GM03348 (cell line): ENCODE data around the gene C18orf54.
"Not testable (repeated sequence)": the region's sequence is repeated elsewhere in the genome, so short reads cannot be mapped to it uniquely, and the experiment has no call there.

ENCODE experiments used
- DNase-seq: peaks from one replicate; pipeline ENCODE4 v3.0.0; 2012; ENCODE audit warnings: low spot score

The C18orf54 gene

DNA sequence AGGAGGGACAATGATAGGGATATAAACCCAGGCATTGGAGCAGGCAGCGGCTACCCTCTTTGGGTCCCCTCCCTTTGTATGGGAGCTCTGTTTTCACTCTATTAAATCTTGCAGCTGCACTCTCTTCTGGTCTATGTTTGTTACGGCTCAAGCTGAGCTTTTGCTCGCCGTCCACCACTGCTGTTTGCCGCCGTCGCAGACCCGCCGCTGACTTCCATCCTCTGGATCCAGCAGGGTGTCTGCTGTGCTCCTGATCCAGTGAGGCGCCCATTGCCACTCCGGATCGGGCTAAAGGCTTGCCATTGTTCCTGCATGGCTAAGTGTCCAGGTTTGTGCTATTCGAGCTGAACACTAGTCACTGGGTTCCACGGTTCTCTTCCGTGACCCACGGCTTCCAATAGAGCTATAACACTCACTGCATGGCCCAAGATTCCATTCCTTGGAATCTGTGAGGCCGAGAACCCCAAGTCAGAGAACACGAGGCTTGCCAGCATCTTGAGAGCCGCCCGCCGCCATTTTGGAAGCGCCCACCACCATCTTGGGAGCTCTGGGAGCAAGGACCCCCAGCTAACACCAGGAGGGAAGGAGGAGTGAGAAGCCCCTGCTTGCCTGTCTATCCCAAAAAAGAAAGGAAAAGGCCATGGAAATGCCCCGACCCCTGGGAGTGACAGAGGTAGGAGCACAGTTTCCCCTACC lies 29.2 kb downstream of the C18orf54 start:
- DNase-seq = not testable (repeated sequence)

DNA sequence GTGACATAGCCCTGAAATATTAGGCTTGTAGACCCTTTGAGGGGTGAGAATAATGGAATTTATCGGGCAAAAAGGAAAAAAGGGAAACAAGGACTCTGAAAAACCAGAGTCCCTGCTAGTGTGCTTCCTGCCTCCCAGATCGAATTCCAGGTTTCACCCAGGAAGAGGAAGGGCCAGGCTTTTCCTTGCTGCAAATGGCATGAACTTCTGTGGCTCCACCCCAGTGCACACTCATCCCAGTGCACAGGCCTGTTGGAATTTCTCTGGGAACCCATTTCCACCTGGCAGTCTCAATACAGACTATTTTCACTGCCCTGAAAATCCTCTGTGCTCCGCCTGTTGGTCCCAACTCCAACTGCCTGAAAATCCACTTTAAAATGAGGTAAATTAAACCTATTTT lies 29.9 kb downstream of the C18orf54 start:
- DNase-seq = no peak

DNA sequence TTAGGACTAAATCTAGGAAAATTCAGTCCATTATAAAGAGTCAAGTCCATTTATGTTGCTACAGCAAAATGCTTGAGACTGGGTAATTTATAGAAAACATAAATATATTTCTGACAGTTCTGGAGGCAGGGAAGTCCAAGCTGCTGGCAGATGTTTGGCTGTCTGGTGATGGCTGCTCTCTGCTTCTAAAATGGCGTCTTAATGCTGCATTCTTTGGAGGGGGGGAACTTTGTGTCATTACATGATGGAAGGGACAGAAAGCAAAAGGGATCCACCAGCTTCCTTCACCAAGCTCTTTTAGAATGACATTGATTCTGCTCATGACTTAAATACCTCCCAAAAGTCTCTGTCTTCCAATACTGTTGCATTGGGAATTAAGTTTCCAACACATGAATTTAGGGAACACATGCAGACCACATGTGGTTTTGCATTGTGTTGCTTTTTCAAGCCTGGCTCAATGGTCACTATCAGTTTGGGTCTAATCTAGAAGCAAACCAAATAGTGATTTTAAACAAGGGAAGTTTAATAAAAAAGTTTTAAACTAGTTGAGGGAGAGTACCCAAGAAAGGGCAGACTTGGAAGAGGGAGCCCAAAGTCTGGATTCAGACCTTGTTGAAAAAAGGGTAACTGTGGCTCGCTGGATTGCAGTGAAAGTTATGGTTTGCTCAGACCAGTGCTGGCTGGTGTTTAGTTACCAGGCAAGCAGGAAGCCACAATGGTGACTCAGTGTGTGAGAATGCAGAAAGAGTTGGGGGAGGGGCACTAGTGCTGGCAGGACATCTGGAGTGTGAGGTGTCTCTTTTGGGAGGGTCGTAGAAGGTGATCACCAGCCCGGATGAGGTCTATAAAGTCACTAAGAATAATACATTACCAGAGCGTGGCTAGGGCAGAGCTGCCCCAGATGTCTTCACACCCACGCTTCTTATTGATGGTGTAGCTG lies 30.8 kb downstream of the C18orf54 start:
- peak; percentile 64 for DNase-seq

DNA sequence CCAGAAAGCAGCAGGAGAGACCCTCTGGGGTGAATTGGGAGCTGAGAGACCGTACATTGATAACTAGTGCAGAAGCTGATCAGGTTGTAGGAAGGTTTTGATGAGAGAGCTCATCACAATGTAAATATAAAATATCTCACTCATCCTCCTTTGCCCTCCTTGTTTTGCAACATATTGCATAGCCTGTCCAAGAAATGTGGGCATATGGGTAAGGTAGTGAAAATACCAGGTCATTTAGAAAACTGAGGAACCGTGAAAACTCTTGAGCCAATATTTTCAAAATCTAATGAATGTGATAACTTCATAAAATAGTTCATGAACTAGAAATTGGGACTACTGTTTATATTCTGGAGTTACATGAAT lies 31.4 kb downstream of the C18orf54 start:
- DNase-seq = no peak

DNA sequence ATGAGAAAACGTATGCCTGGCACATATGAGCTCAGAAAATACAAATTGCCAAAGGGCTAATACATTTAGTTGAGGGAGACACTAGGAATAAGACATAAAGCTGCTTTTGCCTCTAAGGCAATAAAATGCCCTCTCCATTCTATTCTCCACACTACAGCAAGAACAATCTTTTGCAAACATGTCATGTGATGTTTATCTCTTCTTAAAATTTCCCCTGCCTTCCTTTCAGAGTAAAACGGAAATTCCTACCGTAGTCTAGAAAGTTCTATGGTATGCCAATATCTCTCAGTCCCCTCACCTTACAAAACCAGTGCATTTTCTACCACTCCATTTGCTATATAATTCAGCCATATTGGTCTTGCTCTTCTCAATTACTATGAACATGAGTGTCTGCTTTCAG lies 33.1 kb downstream of the C18orf54 start:
- DNase-seq = no peak

DNA sequence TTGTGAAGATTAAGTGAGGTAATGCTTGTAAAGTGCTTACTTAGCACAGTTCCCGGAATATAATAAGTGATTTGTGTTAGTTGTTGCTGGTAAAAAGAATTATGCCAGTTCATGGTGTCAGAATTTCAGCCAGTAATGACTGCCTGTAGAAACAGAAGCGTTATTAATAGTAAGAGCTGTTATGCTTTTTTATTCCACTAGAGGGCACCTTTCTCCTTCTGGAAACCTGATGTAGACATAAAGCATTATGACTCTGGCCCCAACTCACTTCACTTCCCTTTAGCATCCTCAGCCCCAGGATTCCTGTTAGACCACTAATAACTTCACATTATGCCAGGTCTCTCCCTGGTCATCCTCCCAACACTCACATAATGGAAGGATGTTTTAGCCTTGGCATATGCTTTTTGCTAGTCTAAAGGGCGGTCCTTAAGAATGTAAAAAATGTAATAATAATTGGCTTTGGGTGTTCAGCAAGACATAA lies 34.9 kb downstream of the C18orf54 start:
- peak; percentile 67 for DNase-seq

DNA sequence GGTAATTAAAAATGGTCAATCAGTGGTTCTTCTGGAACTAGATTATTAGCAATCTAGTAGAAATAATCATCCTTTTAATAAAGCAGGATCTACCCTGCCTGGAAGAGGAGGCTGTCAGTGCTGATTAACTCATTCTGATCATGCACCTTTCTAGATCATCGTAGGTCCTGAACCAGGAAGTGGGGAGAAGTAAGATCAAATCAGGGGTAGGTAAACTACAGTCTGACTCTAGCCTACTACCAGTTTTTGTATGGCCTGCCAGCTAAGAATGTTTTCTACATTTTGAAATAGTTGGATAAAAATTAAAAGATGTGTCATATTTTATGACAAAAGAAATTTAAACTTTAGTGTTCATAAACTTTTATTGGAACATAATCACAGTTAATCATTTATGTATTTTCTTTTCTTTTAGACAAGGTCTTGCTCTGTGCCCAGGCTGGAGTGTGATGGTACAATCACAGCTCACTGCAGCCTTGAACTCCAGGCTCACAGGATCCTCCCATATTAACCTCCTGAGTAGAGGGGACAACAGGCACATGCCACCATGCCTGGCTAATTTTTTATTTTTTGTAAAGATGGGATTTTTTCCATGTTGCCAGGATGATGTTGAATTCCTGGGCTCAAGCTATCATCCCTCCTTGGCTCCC lies 36.1 kb downstream of the C18orf54 start:
- no peak for DNase-seq

DNA sequence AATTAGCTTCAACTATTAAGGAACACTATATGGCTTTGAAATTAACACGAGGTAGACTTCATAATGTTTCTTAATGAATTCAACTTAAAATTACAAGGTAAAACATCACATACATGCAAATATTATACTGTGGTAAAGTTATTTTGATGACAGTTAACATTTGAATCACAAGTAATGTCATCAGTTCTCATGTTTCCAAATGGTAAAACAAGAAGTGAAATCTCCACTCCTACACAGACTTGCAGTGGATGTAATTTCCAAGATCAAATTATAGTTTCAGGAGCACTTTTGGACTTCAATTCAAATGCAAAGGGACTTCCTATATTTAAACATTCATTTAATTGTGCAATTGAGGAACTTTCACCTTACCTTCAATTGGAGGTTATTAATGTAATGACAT lies 39.1 kb downstream of the C18orf54 start:
- no peak for DNase-seq

DNA sequence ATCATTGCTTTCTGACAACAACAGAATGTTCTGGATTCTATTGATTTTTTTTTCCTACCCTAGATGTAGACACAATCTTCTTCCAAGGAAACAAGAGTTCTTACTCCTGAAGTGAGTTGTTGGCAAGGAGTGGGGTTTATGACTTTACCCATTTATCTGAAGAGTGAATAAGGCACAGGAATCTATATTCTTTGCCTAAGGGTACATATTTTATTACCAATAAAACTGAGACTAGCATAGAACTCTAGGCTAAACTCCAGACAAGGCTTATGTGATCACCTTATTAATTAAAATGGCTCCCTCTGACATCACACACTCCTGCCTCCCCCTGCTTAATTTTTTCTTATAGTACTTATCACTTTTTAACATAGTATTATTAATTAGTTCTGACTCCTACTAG lies 47.6 kb downstream of the C18orf54 start:
- DNase-seq = no peak

DNA sequence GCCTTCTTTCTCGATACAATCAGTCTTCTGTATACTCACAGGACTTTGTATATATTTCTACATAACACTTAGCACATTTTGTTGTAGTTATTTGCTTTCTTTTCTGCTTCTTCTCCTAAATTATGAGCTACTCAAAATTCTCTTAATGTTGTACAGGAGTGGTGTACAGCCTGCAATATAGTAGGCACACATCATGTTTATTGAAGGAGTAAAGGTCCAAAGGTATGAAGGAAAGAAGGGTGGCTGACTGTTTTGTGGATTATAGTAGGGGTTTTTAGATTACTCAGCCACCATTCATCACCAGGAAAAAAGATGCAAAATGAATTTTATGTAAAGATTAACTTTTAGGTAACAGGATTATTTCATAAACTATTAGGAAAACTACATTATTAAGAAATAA lies 54.1 kb downstream of the C18orf54 start:
- DNase-seq = no peak

DNA sequence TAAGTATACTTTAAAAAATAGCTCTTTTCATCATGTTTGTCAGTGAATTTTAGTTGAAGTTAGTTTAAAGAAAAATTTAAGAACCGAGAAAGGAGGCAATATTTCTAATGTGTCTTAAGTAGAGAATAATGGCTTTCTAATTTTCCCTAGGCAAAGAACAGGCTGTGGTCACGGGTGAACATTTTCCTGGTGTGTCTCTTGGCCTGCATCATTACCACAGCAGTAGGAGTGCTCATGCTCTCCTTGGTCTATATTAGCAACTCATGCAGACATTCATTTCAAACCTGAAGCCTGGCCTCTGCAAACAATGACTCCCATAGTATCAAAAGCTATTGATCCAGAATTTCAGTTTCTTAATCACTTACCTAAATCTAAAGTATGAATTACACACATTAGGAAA lies 57.4 kb downstream of the C18orf54 start:
- no peak for DNase-seq

DNA sequence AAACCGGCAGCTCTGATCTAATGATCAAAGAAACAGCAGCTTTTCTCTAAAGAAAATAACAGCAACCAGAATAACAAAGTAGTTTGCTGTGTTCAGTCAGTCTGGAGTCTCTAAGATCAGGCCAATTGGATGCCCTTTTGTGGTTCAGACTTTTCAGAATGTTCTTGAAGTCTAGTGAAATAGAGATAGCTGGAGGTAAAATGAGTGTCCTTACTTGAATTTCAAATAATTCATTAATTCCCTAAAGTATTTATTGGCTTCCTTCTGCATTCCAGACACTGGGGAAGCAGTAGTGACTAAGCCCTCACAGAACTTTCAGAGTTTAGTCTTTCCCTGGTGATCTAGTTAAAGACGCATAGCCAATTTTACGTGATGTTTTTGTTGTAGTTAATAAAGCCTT lies 58.7 kb downstream of the C18orf54 start:
- DNase-seq = peak; percentile 39

DNA sequence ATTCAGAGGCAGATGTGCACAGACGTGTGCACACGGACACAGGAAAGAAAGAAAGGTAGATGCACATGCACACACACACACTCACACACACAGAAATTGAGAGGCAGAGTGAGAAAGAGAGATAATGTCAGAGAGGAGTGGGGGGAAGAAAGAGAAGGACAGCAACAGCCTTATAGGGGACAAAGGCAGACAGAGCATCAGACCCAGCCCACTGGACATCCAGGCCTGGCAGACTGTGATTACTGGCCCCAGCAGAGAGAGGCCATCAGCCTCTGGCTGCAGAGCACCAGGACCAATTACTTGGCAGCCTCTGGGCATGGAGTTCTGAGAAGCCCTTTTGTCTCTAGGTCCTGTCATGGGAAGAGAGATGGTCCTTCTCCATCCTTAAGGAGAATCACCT lies 66.1 kb downstream of the C18orf54 start:
- no peak for DNase-seq

DNA sequence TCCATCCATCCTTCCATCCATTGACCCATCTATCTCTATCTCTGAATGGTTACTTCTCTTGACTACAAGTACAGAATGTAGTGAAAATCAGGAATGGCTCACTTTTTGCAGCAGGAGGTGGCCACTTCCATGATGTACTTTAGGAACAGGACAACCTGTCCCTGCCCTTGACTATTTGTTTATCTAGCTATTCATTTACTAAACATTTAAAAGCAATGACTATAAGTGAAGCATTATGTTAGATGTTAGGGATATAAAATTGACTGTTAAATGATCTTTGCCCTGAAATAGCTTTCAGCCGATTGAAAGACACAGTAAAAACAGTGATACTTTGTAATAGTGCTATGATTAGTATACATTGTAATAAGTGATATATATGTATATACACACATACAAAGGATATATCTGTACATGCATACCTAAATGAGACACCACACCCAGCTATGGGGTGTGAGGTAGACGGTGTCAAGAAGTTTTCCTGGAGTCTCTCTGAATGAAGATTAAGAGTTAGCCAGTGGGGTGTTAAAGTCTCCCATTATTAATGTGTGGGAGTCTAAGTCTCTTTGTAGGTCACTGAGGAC lies 68.5 kb downstream of the C18orf54 start:
- no peak for DNase-seq
